HL-60/S4 (cell line): ENCODE measurements around the gene MEIS1.

ENCODE experiments used
- in situ Hi-C: fragments of 300-500 bp; cut with MboI; formaldehyde crosslinking; loops from 2 replicates; pipeline ENCODE4 v1.14.3; 2022; ENCODE audit warnings: low sequenced_read_pairs

Gene MEIS1

DNA sequence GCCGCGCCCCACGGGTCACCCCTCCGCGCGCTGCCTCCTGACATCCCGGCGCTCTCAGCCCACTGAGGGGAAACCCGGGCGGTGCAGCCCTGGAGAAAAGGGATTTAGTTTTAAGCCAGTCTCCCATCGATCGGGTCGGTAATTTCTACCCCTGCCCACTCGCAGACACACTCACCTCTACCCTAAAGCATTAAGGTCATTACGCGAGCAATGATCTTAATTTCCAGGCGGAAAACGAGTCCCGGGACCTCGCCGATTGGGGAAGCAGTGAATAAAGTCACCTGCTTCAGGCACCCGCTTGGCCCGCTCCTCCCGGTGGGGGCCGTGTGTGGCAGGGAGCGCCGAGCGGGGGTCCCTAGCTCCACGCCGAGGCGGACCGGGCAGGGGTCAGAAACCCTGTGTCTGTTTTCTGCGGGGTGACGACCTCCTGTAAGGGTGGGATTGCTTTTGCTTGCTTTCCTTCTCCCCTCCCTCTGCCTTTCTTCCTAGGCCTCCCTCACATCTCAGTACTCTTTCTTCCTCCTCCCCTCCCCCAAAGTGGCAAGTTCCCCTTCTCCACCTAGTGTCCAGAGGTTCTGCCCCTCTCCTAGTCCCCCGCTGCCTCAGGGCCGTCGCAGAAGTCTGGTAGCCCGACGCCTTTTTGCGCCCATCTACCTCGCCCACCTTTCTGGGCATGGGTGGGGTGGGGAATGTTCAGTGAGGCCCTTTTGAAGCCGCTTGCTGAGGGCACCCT is 142.6 kb downstream of the MEIS1 start:
- in situ Hi-C loops: no loop called here

DNA sequence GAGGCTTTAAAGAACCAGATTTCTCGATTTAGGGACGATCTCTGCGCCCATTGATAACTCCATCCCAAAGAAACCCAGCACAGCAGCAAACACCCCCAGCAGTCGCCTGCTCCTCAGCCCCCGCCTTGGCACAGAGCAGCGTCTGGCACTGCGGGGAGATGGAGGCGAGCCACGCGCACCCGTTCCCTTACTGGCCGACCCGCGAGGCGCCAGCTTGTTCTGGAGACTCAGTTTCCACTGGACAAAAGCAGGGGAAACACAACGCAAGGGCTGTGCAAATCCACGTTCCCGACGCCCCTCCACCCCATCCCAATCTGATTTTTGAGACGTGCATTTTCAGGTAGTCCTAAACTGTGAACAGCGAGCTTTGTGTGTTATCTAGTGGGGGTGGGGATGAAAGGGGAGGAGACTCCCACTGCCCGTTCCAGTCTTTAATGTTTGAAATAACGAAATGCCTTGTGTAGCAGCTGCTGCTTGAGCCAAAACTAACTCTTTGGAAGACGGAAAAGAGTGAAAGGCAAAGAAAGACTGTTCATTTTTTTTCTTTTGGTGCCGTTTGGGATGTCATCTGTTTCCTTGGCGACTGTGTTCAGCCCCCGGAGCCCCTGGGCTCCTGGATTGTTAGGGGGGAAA is 143.2 kb downstream of the MEIS1 start:
- in situ Hi-C loops: no loop called here

DNA sequence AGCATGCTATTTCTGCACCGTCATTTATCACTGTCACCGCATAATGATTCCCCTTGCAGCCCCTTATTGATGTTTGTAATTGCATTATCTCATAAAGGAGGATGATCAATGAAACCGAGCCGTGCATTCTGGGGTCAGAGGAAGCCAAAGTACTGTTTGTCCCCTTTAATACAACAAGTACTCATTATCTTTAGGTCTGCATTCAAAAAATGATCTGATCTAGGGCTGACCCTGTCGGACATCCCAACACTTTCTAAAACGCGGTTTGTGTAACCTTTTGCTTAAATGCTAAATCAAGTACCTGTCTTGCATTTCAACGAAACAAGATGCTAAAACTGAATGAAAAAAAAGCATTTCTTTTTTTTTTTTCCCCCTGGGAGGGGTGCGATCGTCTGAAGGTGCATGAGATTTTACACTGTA is 143.8 kb downstream of the MEIS1 start:
- in situ Hi-C loops: no loop called here

DNA sequence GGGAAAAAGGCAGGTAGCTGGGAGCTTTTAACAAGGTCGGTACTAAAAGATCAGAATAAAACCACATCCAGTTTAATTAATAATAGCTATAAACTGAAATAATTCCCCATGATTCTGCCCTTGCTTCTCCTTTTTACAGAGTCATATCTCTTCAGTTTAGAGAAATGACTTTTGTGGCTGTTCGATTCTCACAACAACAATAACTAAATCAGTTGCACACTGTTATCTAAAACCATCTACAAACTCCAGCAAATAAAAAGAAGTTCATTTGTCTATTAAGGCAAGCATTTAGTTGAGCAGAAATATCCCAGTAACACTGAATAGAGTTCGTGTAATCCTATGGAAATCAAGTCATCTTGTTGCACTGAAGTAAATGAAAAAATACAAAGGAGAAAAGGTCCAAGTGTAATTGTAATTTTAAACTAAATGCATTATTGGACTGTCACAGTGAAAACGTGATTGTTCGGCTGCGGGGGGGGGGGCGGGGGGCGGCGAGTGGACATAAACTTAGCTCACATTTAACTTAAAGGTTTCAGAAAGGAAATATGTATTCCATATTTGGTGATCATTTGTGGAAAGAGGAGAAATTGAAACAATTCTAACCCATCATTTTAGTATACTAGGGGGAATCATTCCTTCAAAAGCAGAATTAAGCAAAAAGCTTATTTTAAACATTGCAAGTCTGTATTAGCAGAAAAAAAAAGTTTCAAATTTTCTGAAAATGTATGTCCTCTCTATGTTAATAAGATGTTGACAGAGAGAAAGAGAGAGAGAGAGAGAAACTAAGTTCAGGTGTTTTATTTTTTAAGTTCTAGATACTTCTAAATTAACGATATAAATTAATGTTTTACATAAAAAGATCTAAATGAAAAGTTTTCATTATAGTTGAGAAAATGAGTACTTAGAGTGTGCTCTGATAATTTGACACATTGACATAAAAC is 144.5 kb downstream of the MEIS1 start:
- in situ Hi-C loops: no loop called here

DNA sequence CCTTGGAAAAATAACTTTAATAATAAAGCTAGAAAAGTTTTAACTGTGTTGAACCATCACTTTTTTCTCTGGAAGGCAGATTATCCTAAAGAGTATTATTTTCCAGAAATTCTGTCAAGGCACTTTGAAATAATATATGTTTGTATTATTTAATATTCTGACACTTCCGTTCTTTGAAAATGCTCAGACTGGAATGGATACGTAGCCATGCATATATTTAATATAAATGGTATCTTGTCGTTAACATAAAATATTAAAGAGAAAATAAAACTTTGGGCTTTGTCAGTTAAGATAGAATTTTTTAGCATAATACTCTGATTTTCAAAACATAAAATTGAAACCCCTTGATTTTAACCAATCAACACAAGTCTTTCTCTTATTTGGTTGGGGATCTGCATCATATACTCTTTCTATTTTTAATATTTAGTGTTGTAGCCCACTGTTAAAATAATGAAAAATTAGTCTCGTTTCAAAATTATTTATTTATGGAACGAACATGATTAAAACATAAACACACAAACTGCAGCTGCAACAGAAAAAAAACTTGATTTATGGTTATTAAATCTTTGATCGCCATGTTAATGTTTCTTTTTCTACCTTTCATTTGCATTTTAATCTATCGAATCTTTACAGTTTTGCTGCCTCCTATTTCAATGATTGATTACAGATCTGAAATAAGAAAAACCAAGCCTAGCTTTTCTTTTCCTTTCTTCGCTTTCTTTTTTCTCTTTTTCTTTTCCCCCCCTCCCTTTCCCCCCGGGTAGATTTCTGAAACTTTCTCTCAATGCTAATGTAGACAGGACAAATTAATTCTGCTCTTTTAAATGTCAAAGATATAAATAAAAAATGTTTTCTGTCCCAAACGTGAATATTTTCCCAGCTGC is 145.5 kb downstream of the MEIS1 start:
- in situ Hi-C loops: no loop called here

DNA sequence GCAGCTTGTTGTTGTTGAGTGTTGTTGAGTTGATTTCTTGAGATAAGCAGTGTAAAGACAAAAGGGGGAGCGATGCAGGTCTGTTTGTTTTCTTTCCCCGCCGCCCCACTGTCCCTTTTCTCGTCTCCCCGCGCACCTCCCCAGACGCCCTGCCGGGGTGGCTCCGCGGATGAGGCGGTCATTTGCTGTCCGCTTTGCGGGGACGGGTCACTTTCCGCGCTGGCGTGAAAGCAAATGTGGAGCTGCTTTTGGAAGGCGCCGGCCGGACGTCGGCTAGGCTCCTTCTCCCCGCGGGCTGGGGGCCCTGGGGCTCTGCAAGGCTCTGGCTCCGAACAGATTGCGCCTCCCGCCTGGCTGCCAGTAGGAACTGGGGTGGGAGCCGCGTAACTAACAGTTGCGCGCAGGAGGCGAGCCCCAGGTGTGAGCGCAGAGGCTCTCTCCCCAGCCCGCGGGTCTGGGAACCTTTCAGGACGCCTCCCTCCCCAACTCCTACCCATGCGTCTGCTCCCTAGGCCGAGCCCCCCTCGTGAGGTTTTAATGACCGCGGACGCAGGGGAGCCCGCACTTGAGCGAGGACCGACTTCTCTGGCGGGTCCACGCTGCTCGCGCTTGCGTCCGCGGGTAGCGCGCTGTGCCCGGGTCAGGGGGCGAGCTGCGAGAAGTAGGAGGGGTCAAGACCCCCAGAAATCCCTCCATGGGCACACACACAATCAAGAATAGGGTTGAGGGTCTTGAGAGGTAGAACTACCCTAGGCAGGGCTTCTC is 146.6 kb downstream of the MEIS1 start:
- in situ Hi-C loops: no loop called here

DNA sequence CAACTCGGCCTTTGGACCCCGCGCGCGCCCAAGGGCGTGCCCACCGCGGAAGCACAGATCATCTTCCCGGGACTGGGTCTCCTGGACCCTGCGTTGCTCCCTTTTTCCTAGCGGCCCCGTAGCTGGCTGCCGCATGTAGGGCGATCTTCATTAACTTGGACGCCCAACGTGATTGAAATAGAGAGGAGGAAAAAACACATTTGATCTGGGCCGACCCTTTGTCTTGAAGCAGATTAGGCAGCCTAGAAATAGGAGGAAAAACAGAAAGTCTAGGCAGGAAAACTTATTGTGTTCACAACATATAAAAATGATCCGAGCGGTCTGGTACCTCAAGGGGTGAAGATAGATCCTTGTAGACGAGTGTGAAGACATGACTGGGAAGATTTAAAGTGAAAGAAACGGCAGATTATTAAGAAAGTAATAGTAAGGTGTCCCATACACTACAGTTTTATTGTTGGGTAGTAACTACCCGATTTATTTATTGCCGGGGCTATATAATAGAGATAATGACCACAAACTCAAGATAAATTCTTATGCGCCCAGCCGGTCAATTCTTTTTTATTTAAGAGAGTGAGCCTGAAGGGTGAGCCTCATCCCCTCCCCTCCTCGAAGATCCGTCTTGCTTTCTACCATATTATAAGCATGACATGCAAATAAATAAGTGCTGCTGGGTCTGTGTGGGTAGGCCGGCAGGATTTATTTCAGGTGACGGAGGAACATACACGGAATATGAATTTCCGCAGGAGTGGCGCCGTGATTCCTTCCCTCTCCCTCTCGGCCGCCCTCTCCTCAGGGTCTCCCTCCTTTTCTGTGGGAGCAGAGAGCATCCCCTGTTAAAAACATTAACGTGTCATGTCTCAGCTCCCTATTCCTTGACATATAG is 147.4 kb downstream of the MEIS1 start:
- in situ Hi-C loops: no loop called here

DNA sequence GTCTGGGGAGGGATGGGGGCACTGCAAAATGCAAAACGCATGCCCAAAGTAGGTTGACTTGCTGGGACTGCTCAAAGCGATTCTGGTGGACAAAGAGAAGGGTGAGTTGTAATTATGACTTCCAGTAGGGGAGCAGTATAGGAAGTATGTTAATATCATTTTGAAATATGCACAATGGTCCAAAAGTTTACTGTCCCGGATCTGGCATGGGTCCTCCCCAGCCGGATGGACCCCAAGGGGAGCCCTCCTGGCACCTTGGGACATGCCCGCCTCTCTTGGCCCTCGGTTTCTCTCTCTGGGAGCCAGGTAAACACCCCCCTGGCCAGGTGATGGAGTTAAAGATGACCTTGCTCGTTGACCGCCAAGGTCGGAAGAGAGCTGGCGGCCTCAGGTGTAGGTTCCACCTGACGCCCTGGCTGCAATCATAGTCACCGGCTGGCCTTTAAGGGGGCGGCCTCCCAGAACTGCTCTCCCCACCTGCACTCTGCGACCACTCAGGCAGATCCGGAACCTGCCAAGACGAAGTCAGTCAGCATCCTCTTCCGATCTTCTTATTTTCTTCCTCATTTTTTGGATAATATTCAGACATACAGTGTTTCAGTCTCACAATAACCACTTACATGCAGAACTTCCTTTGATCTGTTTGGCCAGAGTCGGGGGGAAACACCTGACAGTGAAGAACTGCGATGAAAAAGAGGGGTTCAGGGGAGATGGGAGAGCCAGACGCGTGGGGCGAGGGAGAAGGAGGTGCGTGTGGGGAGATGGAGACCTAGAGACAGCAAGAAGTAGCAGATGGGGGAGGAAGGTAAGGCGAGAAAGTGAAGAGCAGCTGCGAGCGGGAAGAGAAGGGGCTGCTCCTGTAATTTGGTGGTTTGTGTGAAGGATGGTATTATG is 148.3 kb downstream of the MEIS1 start:
- in situ Hi-C loops: no loop called here

DNA sequence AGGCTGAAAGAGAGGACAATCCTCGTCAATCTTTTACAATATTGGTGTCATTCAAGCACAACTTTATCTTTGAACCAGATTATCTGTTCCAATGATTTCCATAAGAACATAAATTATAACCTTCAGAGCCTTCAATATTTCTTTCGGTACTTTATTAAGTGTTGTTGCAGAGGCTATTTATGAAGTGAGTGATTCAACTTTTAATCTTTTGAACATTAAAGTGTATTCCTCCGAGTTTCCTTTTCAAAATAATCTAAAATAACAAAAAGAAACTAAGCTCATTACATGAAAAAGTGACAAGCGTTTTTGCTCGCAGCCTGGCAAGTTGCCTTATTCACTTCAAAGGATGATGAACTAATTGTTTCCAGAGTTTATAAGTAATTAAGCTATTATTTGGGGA is 149.0 kb downstream of the MEIS1 start:
- in situ Hi-C loops: no loop called here

DNA sequence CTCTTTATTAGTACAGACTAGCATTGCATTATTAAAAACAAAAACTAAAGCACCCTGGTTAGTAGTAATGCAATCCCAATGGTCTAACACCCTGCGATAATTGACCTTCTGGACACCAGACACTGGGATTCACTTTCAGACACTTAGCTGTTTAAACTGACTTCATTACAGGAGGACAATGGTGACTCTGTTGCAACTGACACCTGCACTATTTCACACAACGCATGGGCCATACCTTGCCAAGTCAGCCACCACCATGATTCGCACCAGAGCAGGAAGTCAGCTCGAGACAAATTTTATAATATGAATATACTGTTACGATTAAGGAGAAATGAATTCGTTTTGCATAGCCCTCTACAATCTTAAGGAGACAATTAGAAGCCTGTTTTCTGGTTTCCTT is 150.7 kb downstream of the MEIS1 start:
- in situ Hi-C loops: no loop called here

DNA sequence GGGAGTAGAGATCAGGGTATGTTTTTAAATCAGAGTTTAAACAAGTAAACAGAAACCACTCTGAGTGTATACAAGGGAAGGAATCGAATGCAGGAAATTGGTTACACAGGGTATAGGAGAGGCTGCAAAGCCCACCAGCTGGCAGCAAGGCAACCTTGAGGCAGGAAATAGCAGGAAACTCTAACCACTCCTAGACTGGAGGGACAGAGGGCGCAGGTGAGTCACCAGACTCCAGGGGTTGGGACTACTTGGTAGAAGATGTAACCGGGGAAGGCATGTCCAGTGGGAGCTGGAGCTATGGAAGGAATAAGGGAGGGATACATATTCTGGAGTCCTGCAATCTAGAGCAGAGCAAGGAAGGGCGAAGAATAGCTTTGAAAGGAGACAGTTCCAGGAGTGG is 152.3 kb downstream of the MEIS1 start:
- in situ Hi-C loops: no loop called here

DNA sequence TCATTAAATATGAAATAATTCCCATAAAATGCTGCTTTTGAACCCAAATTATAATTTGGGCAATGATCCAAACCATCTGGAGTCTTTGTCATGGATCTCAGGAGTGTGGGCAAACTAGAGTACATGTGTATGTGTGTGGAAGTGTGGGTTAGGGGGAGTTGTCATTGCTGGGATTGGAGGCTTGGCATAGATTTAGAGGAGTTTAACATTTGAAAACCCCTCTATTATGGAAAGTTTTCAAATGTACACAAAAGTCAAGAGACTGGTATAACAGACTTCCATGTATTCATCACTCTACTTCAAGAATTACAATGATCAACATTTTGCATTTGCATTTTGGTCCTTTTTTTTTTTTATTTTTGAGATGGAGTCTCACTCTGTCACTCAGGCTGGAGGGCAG is 159.1 kb downstream of the MEIS1 start:
- in situ Hi-C loops: no loop called here

DNA sequence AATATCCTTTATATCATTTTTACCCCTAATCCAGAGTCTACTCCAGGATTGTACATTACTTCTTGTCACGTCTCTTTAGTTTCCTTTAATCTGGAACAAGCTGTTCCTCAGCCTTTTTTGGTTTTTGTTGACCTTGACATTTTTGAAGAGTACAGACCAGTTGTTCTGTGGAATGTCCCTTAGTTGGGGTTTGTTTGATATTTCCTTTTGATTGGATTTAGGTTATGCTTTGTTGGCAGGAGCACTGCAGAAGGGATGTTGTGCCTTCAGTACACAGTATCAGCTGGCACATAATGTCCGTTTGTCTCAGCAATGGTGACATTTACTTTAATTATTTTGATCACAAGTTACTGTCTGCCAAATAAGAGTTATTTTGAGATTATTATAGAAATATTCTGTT is 160.6 kb downstream of the MEIS1 start:
- in situ Hi-C loops: no loop called here

DNA sequence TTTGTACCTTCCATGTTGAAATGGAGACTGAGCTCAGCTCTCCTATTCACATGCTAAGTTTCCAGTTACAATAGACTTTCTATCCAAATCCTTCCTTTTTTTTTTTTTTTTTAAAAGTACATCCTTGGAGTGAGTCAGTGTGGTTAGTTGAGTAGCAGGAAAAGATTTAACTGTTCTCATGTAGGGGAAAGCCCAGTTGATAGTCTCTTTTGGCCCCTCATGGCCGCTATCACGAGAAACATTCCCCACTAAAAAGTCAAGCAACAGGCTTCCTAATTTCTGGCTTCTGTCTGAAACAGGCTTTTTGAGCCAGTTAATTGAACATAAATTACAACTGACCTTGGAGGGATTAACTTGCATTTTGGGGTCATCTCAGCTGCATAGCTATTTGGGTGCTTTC is 161.3 kb downstream of the MEIS1 start:
- in situ Hi-C loops: no loop called here

DNA sequence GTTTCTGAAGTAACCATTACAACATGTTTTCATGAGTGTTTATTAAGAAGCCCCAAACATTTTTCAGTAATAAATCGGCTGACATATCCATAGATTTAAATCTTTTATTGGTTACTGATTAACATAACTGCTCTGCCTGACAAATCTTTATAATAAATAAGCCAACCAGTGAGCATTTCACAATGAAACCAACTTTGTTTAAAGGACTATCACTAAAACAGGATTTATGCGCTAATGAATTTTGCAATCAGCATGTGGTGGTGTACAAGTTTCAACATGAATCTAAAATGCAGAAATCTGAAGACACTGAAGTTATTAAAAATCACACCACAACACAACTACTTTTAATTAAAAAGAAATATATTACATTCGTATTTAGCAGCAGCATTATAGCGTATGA is 166.7 kb downstream of the MEIS1 start:
- in situ Hi-C loops: no loop called here

DNA sequence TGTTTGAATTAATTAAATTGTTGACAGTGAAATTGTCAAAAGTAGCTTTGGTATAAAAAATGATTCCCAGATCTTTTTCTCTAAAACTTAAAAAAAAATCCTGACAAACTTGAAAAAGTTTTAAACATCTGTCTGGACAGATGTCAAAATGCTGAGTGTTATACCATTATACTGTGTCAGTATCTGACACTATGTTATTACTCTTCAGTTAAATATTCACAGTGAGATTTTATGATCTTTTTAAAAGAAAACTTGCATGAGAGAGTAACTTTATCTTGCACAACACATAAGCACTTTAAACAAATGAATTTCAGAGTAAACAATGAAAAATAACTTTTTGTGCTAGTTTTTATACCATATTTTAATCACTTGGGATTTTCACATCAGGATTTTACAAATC is 167.4 kb downstream of the MEIS1 start:
- in situ Hi-C loops: no loop called here

DNA sequence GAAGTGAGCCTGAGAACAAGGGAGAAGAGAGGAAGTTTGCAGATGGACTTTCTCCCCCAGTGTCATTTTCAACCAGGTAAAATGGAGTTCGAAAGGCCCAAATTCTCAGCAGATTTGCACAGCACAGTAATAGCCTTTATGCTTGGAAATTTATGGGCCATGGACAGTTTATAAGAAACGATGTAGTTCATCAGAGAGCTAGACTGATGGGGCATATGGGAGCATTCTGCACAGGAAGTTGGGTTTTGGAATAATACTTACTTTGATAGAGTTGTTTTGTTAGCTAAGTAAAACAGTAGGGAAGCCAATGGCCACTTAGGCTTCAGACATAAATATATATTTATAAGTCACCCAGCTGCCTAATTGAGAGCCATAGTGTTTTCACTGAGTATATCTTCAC is 169.4 kb downstream of the MEIS1 start:
- in situ Hi-C loops: no loop called here

DNA sequence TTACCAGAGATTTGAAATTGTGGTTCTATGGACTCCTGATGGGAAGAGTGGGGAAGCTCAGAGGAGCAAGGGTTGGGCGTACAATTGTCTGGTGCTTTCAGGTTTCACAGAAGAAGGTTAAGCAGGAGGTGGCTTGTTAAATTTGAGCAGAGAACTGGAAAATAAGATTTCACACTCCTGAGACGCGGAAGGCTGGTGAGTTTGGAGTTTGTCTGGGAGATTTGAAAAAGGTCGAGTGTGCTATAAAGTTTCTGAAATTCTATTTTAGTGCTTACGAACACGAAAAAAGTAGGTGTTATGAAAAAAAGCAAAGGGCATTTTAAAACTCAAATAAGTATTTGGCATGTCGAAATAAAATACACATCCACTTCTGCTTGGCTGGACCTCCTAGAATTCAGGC is 170.1 kb downstream of the MEIS1 start:
- in situ Hi-C loops: no loop called here
